ENCODE results near the gene TFCP2L1.

Gene TFCP2L1

DNA sequence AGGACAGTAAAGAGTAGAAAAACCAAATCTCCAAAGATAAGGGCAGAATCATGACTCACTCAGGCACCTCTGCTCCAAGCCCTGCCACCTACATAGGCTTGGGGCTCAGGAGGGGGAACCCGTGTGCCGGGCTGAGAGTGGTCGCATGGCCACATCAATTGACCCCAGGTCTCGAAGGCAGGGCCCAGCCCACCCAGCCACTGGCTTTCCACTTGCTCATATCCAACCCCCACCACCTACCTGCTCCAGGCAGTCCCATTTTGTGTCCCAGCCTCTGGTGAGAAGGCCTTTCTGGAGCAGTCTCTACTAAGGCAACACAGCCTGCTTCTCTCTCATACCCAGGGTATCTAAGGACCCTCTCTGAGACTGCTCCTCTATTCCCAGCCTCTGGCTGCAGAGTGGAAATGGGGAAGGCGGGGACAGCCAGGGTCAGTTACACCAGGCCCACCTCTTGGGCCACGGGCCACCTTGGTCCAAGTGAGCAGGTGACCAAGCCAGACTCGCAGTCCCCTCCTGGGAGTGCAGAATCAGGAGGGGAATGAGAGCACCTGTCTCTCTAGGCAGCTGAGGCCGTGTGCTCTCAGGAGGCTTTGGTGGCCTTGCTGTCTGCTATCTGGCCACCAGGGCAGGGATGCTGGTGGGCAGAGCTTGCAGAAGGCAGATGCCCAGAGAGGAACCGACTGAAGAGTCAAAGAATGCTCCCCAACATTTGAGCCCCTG is 20.8 kb downstream of the TFCP2L1 start:
- DNase-seq: no peak

- DNase-seq: peak; percentile 86
Measured at GRCh38 chr2:121260370-121261154, 24.4 kb downstream of the TFCP2L1 start.

DNA sequence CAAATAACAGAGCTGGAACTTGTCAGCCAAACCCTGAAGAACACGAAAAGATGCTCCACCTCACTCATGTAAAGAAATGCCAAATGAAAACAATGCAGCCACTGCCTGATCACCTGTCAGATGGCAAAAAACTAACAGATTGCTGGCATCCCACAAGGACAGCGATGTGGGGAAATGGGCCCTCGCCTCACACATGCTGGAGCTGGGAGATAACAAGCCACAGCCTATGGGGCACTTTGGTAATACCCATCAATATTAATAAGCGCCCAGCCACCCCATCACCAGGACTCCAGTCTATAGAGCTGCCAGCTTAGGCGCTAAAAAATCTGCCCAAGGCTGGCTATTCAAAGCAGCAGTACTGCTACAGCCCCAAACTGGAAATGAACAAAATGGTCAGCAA is 27.0 kb downstream of the TFCP2L1 start:
- DNase-seq: no peak

GRCh38 chr2:121257480-121257840 is 27.5 kb downstream of the TFCP2L1 start:
- no peak for DNase-seq

- DNase-seq: no peak
Measured at GRCh38 chr2:121256720-121257479, 28.1 kb downstream of the TFCP2L1 start.

DNA sequence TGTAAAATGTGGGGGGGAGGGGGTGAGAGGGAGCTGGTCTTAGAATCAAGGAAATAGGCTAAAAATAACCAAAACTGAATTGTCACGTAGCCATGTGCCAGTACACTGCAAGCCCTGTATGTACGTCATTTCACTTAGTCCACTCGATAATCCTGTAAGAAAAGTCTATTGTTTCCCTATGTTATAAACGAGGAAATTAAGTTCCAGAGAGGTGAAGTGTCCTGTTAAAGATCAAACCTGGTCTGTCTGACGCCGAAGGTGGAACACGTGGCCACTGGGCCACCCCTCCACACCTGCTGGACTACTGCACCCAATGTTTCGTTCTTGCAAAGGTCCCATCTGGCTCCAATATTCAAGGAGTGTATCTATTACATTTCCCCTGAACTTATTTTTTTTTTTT is 29.6 kb downstream of the TFCP2L1 start:
- DNase-seq: no peak

GRCh38 chr2:121254748-121255147 is 30.3 kb downstream of the TFCP2L1 start:
- DNase-seq: peak; percentile 27

DNA sequence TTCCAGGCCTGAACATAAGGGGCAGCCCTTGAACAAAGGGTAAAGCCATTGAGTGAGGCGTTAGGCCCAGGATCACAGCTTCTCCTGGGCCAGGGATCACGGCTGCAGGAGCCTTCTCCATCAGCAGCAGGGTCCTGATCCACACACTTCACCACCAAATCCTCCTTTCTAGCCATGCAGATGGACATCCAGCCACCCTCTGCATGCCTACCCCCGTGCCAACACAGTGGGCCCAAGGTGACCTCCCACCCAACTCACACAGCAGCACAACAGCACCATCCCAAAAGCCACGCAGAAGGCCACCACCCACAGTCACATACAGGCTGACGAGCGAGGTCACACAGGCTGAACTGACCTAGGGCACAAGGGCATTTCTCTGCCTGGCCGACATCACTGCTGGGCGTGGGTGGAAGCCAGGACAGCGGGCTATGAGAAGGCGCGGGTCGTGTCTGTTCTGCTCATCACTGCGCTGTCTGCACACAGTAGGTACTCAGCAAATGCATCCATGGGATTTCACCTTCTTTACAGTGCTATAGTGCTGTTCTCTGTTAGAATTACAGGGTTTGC is 31.2 kb downstream of the TFCP2L1 start:
- DNase-seq: no peak

- no peak for DNase-seq
Measured at GRCh38 chr2:121253021-121253673, 31.9 kb downstream of the TFCP2L1 start.

DNA sequence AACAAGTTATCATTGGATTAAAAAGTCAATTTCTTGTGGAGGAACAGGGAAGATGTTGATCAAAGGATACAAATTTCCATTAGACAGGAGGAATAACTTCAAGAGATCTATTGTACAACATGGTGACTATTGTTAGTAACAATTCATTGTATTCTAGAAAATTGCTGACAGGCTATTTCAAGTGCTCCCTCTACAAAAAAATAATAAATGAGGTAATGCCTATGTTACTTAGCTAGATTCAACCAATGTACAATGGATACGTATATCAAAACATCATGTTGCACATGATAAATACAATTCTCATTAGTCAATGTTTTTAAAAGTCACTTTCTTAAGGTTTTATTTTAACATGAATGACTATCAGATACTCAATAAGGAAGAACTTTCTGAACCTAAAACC is 33.5 kb downstream of the TFCP2L1 start:
- DNase-seq: no peak

DNA sequence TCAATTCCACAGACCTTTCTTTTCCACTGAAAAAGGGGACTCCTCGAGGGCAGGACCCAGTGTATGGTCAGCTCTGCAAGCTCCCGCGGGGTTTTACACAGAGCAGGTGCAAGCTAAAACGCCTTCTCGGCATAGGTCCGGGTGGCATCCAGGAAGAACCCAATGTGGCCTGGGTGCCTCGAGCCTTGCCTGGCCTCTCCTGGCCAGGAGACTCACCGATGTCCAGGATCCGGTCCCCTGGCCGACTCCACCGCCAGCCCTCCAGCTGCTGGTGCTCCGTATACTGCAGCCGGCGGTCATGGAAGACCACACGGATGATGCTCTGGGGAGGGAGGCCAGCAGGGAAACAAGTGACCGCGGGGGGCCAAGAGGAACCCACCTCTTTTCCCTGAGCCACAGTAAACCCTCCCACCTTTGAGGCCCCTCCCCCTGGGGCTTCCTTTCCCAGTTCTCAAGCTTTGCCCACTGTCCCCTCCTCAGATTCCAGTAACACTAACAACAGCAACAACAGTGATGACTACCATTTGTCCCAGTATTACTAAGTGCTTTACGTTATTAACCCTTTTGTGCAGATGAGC is 36.1 kb downstream of the TFCP2L1 start:
- no peak for DNase-seq

GRCh38 chr2:121247971-121248370 is 37.0 kb downstream of the TFCP2L1 start:
- DNase-seq: no peak

DNA sequence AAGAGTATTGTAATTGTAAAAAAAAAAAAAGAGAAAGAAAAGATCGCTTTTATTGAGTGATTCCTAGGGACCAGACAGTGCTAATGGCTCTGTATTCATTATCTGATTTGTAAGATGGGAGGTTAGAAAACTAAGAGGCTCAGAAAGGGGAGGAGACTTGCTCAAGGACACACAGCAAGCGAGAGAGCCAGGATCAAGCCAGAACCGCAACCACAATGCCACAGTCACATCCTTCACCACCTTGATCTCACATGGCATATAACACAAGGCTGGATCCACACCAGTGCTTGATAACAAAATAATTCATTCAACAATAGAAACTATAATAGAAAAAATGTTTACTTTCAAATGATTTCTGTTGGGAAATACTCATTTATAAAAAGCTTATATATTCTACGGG is 37.5 kb downstream of the TFCP2L1 start:
- no peak for DNase-seq

- no peak for DNase-seq
Measured at GRCh38 chr2:121246704-121247255, 38.2 kb downstream of the TFCP2L1 start.

GRCh38 chr2:121245913-121246312 is 39.1 kb downstream of the TFCP2L1 start:
- DNase-seq: no peak

DNA sequence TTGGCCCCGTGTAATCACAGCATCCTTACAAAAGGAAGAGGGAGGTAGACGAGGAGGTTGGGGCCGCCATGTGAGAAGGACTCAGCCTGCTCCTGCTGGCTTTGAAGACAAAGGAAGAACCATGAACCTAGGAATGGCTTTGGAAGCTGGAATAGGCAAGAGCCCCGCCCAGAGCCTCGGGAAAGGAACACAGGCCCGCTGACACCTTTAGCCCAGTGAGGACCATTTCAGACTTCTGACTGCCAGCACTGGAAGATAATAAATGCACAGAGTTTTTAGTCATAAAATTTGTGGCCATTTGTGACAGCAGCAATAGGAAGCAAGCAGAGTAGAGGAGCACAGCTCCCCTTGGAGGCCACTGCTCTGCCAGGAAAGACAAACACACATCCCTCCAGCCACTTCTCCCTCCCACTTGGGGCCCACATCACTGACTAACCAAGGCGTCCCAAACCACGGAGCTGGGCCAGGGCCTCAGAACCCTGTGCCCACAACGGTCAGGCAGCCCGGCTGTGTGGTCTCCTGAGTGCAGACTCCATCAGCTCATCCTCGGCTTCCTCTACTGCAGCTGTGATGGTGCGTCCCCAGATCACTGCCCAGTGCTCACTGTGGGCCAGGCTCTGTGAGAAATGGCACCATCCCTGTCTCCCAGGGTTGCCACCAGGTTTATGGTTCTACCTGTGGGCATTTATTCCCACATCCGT is 39.7 kb downstream of the TFCP2L1 start:
- no peak for DNase-seq

- no peak for DNase-seq
Measured at GRCh38 chr2:121244616-121245015, 40.4 kb downstream of the TFCP2L1 start.

DNA sequence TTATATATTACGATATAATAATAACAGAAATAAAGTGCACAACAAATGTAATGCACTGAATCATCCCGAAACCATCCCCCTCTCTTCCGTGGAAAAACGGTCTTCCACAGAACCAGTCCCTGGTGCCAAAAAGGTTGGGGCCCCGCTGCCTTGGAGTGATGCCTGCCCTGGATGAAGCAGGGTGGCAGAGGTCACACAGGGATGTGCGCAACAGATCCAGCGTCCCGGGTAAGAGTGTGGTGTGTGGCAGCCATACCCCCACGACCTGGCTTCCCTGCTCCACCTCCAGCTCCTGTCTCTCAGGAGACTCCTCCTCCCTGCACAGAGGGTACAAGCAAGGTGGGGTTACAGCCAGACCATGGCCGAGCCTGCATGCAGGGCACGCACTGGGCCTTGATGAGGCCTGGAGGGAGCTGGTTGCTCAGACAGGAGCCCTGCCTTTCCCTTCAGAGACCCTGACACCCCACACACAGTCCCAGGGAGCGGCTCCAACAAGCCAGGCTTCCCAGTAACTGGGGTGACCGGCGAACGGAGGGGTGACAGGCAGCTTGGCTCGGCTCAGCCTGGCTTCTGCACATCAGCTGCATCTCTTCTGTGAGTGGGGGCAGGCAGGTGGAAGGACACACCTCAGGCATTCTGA is 41.1 kb downstream of the TFCP2L1 start:
- DNase-seq: no peak

DNA sequence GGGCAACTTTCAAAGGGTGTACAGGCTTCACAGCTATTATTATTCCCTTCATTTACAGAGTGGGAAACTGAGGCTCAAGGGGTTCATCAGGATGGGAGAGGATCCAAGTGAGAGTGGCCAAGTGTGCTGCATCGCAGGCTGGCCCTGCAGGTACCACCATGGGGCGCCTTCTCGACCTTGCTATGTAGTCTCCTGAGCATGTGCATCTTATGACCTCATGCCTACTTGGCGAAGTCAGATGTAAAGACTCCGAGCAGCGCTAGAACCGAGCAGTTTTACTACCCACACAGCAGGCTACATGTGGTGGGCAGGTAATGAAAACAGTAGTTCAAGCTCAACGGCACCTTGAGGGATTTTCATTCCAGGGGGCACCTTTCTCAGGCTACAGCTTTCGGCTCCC is 42.0 kb downstream of the TFCP2L1 start:
- no peak for DNase-seq

DNA sequence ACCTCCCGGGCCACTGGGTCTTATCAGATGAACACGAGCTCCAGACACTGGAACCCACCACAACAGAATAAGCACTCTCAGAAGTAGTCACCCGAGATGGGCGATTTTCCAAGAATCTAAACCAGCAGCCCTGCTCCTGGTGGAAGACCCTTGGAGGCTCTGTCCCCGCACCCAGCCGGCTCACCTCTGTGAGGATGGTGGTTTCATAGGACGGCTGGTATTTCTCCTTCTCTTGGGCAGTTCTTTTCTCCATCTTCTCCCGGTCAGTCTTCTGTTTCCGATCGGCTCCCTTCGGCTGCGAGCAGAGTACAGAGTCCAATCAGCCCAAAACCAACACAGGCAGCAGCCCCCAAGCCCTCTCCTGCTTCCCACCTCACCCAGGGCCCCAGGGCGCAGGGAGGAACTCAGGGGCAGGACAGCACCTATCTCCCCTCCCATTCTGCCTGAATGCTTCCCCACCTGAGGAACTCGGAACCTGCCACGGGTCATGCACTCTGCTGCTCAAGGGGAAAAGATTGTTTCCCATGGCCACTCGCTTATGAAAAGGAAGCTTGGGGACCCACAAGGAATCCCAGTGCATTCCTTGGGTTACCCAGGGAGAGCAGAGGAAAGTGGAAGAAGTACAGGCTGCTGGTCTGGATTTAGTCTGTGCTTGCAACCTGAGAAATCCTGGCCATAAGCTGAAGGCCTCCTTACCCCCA is 42.7 kb downstream of the TFCP2L1 start:
- DNase-seq: no peak

Data from NCI-H1417 treated with DMSO at 0.1 percent for 48 hours (cell line).